ENCODE results near the gene TCIRG1. TPM values are rescaled to one million over a fixed set of nuclear protein-coding genes. Genes with fewer than 3 reads are reported as not detected.

The TCIRG1 gene
- total RNA-seq, 4 donors from 2014 or later = 29.6 to 57.1 (median 34.8) TPM

- H3K4me3 ChIP-seq (ENCODE audit: low read depth, poor library complexity, severe bottlenecking) = peak overlapping the region; percentile 65
- intact Hi-C loops (cut with DNase I; ENCODE audit: low total_unique reads) = no loop called here
- WGBS, 2 donors = 10 to 11% methylated on average over 10 of the region's 10 CpGs
- TF ChIP-seq CTCF (IDR thresholded peaks at IDR 0.05) (no peak), POLR2A (IDR thresholded peaks at IDR 0.05) (no peak)
- DNase-seq (ENCODE audit: low spot score in 2 of 2) = no peak
These were observed 7.7 kb upstream of the TCIRG1 start for GRCh38 chr11:68031144-68031464.

GRCh38 chr11:68032003-68032402 lies 6.8 kb upstream of the TCIRG1 start:
- no peak overlapping the region for H3K4me3 ChIP-seq (ENCODE audit: low read depth, poor library complexity, severe bottlenecking)
- 72 to 85% methylated on average over 7 of the region's 9 CpGs for WGBS, 2 donors
- intact Hi-C loops (cut with DNase I; ENCODE audit: low total_unique reads) = no loop called here
- TF ChIP-seq CTCF (IDR thresholded peaks at IDR 0.05) (no peak), POLR2A (IDR thresholded peaks at IDR 0.05) (no peak)
- DNase-seq (ENCODE audit: low spot score in 2 of 2) = no peak

- DNase-seq (ENCODE audit: low spot score in 2 of 2) = no peak
- intact Hi-C loops (cut with DNase I; ENCODE audit: low total_unique reads) = no loop called here
- no peak overlapping the region for H3K4me3 ChIP-seq (ENCODE audit: low read depth, poor library complexity, severe bottlenecking)
- TF ChIP-seq CTCF (IDR thresholded peaks at IDR 0.05) (no peak), POLR2A (IDR thresholded peaks at IDR 0.05) (no peak)
- 86 to 89% methylated on average over 18 to 29 of the region's 29 CpGs for WGBS, 2 donors
These were observed 5.7 kb upstream of the TCIRG1 start for GRCh38 chr11:68032997-68033707.

- TF ChIP-seq CTCF (IDR thresholded peaks at IDR 0.05) (no peak), POLR2A (IDR thresholded peaks at IDR 0.05) (no peak)
- no peak for DNase-seq (ENCODE audit: low spot score in 2 of 2)
- intact Hi-C loops (cut with DNase I; ENCODE audit: low total_unique reads) = no loop called here
- 78 to 84% methylated on average over 11 to 12 of the region's 12 CpGs for WGBS, 2 donors
- H3K4me3 ChIP-seq (ENCODE audit: low read depth, poor library complexity, severe bottlenecking) = no peak overlapping the region
These were observed 5.1 kb upstream of the TCIRG1 start for GRCh38 chr11:68033708-68034045.

- intact Hi-C loops (cut with DNase I; ENCODE audit: low total_unique reads) = no loop called here
- 90 to 94% methylated on average over 13 of the region's 13 CpGs for WGBS, 2 donors
- H3K4me3 ChIP-seq (ENCODE audit: low read depth, poor library complexity, severe bottlenecking) = no peak overlapping the region
- TF ChIP-seq CTCF (IDR thresholded peaks at IDR 0.05) (no peak), POLR2A (IDR thresholded peaks at IDR 0.05) (no peak)
- DNase-seq (ENCODE audit: low spot score in 2 of 2) = no peak
These were observed 3.5 kb upstream of the TCIRG1 start for GRCh38 chr11:68035266-68035876.

Measured in lower leg skin (tissue), 4 donors.